ENCODE results near the gene CST4. TPM values are rescaled to one million over a fixed set of nuclear protein-coding genes. Genes with fewer than 3 reads are reported as not detected.

CST4 gene
- total and polyA plus RNA-seq, 10 donors: not detected

- Histone ChIP-seq H3K27ac (no peak overlapping the region), H3K27me3 (replicated peaks in 1 of 7) (peaks cover 0 to 25% (median 7%) of the 10 kb centered on the region in 7 donors), H3K4me3 (no peak overlapping the region), H3K4me1 (peaks cover 9 to 89% (median 31%) of the 10 kb centered on the region in 6 donors), H3K9me3 (no peaks in the 10 kb centered on the region), H3K36me3 (peaks cover 0 to 4% (median 0%) of the 10 kb centered on the region in 6 donors)
- no peak for DNase-seq
- TF ChIP-seq POLR2A (IDR thresholded peaks at IDR 0.05): no peak
- no peak for TF ChIP-seq CTCF (IDR thresholded peaks at IDR 0.05 in 8 of 11, conservative IDR thresholded peaks at IDR 0.05 in 3 of 11)
- no peak for TF ChIP-seq POLR2AphosphoS5 (IDR thresholded peaks at IDR 0.05)
- intact Hi-C loops (cut with DNase I; ENCODE audit: low total_unique reads): no loop called here
- WGBS, 5 donors: 77 to 85% (median 84%) methylated on average over 8 of the region's 8 CpGs
Measured at GRCh38 chr20:23640018-23640601, 48.7 kb downstream of the CST4 start.

GRCh38 chr20:23639490-23639958 lies 49.3 kb downstream of the CST4 start:
- TF ChIP-seq POLR2A (IDR thresholded peaks at IDR 0.05) (no peak), CTCF (IDR thresholded peaks at IDR 0.05 in 8 of 11, conservative IDR thresholded peaks at IDR 0.05 in 3 of 11) (no peak), POLR2AphosphoS5 (IDR thresholded peaks at IDR 0.05) (no peak)
- intact Hi-C loops (cut with DNase I; ENCODE audit: low total_unique reads): no loop called here

GRCh38 chr20:23638309-23638708 lies 50.5 kb downstream of the CST4 start:
- DNase-seq: no peak
- Histone ChIP-seq H3K4me1 (peaks cover 9 to 99% (median 34%) of the 10 kb centered on the region in 6 donors), H3K27me3 (replicated peaks in 1 of 7) (peaks cover 0 to 25% (median 7%) of the 10 kb centered on the region in 7 donors), H3K9me3 (no peaks in the 10 kb centered on the region), H3K4me3 (peak overlapping the region in 1 of 8 donors; percentile 77), H3K27ac (peak overlapping the region in 1 of 8 donors; percentile 96), H3K36me3 (peaks cover 0 to 22% (median 9%) of the 10 kb centered on the region in 6 donors)
- intact Hi-C loops (cut with DNase I; ENCODE audit: low total_unique reads): no loop called here
- 67 to 74% (median 69%) methylated on average over 9 of the region's 9 CpGs for WGBS, 5 donors
- no peak for TF ChIP-seq CTCF (IDR thresholded peaks at IDR 0.05 in 8 of 11, conservative IDR thresholded peaks at IDR 0.05 in 3 of 11)
- TF ChIP-seq POLR2AphosphoS5 (IDR thresholded peaks at IDR 0.05): no peak
- no peak for TF ChIP-seq POLR2A (IDR thresholded peaks at IDR 0.05)

More at GRCh38 chr20:23639490-23639958, 49.3 kb downstream of the CST4 start:
- peaks cover 0 to 25% (median 7%) of the 10 kb centered on the region in 7 donors for H3K27me3 ChIP-seq (replicated peaks in 1 of 7)
- 71 to 86% (median 79%) methylated on average over 8 of the region's 8 CpGs for WGBS, 5 donors
- H3K9me3 ChIP-seq: no peaks in the 10 kb centered on the region
- no peak overlapping the region for H3K4me3 ChIP-seq
- H3K27ac ChIP-seq: no peak overlapping the region
- H3K4me1 ChIP-seq: peaks cover 9 to 95% (median 34%) of the 10 kb centered on the region in 6 donors
- H3K36me3 ChIP-seq: peaks cover 0 to 10% (median 0%) of the 10 kb centered on the region in 6 donors
- no peak for DNase-seq
